HepG2 (cell line): Measurements from ENCODE around the gene GTF2A2. TPM values are rescaled to one million over a fixed set of nuclear protein-coding genes. Genes with fewer than 3 reads are reported as not detected.

Experiments
- ADNP ChIP-seq: sonication (generic); formaldehyde crosslinking; IDR thresholded peaks from 2 replicates; pipeline ENCODE4 v1.4.0; 2020; ENCODE audit warnings: missing genetic modification reagents
- FOXA1 ChIP-seq, 2 experiments: fragments of 450-650 bp in 1 of 2; sonication (generic) in 1 of 2; formaldehyde crosslinking in 1 of 2; IDR thresholded peaks; 2 replicates each; pipeline versions ENCODE4 v1.4.0 to v1.6.1; 2016 to 2020; ENCODE audit warnings: missing genetic modification reagents in 1 of 2
- GPN1 ChIP-seq: sonication (generic); formaldehyde crosslinking; IDR thresholded peaks from 2 replicates; pipeline ENCODE4 v1.5.1; 2020; ENCODE audit warnings: missing genetic modification reagents, borderline replicate concordance
- HMGXB3 ChIP-seq: sonication (generic); formaldehyde crosslinking; IDR thresholded peaks from 2 replicates; pipeline ENCODE4 v1.4.0; 2020; ENCODE audit warnings: missing genetic modification reagents, borderline replicate concordance
- HOXA3 ChIP-seq: sonication (generic); formaldehyde crosslinking; IDR thresholded peaks from 2 replicates; pipeline ENCODE4 v1.5.0; 2020; ENCODE audit warnings: missing genetic modification reagents
- KLF11 ChIP-seq: IDR thresholded peaks from 2 replicates; pipeline ENCODE4 v1.6.1; 2016; ENCODE audit warnings: missing compliant biosample characterization
- MTA1 ChIP-seq: sonication (generic); formaldehyde crosslinking; IDR thresholded peaks from 2 replicates; pipeline ENCODE4 v1.4.0; 2020; ENCODE audit warnings: missing genetic modification reagents, mild to moderate bottlenecking, borderline replicate concordance
- PLSCR1 ChIP-seq: sonication (generic); formaldehyde crosslinking; IDR thresholded peaks from 2 replicates; pipeline ENCODE4 v1.5.0; 2020; ENCODE audit warnings: missing genetic modification reagents, mild to moderate bottlenecking, borderline replicate concordance
- RNF2 ChIP-seq: fragments of 450-650 bp; conservative IDR thresholded peaks from 2 replicates; pipeline ENCODE4 v1.6.1; 2016; ENCODE audit warnings: low read depth
- SOX6 ChIP-seq, 2 experiments: fragments of 450-650 bp in 1 of 2; sonication (generic) in 1 of 2; formaldehyde crosslinking in 1 of 2; IDR thresholded peaks; 2 replicates each; pipeline versions ENCODE4 v1.4.0 to v1.6.1; 2017 to 2020; ENCODE audit warnings: antibody characterized with exemption in 1 of 2, mild to moderate bottlenecking in 1 of 2, missing genetic modification reagents in 1 of 2
- ZMAT5 ChIP-seq: sonication (generic); formaldehyde crosslinking; IDR thresholded peaks from 2 replicates; pipeline ENCODE4 v1.5.0; 2020; ENCODE audit warnings: mild to moderate bottlenecking, low read depth, missing genetic modification reagents, borderline replicate concordance
- ZNF317 ChIP-seq: sonication (generic); formaldehyde crosslinking; IDR thresholded peaks from 2 replicates; pipeline ENCODE4 v1.5.0; 2020; ENCODE audit warnings: mild to moderate bottlenecking, missing genetic modification reagents
- ZNF616 ChIP-seq: sonication (generic); formaldehyde crosslinking; IDR thresholded peaks from 2 replicates; pipeline ENCODE4 v1.5.0; 2020; ENCODE audit warnings: low read depth, mild to moderate bottlenecking, missing genetic modification reagents
- ZNF770 ChIP-seq: sonication (generic); formaldehyde crosslinking; IDR thresholded peaks from 2 replicates; pipeline ENCODE4 v1.5.0; 2020; ENCODE audit warnings: mild to moderate bottlenecking, missing genetic modification reagents
- ZSCAN22 ChIP-seq: sonication (generic); formaldehyde crosslinking; IDR thresholded peaks from 2 replicates; pipeline ENCODE4 v1.4.0; 2020; ENCODE audit warnings: mild to moderate bottlenecking, missing genetic modification reagents
- polyA plus RNA-seq, 8 experiments: library from polyadenylated mRNA; depleted of rRNA in 3 of 8; stranded (reverse) in 7 of 8; unstranded in 1 of 8; fragments of >200 nt; fragmentation: Illumina TruSeq in 4 of 8; extraction: Trizol in 4 of 8; gene quantifications; 2 replicates each; pipeline versions ENCODE4 v1.2.1 to v1.2.3, GENCODE V29; 2011 to 2016; ENCODE audit warnings: low read depth in 4 of 8, missing spikeins in 1 of 8, mixed read lengths in 1 of 8; ENCODE audit not compliant: insufficient read depth in 1 of 8
- total RNA-seq, 5 experiments: library from RNA; depleted of rRNA; stranded (reverse); fragments of >200 nt; fragmentation: Illumina TruSeq; extraction: Trizol; gene quantifications; 2 replicates each; pipeline ENCODE4 v1.2.3, GENCODE V29; 2016; ENCODE audit warnings: low read depth in 1 of 5
- TF ChIP-seq, protein P1 (sequence below): IDR thresholded peaks from 2 replicates; pipeline ENCODE4 v1.6.1; 2012; ENCODE audit warnings: low read depth, low read length, improper control_type of control experiment
- TF ChIP-seq, protein P2 (sequence below): IDR thresholded peaks from 2 replicates; pipeline ENCODE4 v1.6.1; 2018; ENCODE audit warnings: missing genetic modification reagents

Gene GTF2A2
- total and polyA plus RNA-seq, 2 of the 13 experiments (the other 11 are each of a cell fraction or from before 2014, with no cell fraction given), result 24.4 to 106 TPM

DNA sequence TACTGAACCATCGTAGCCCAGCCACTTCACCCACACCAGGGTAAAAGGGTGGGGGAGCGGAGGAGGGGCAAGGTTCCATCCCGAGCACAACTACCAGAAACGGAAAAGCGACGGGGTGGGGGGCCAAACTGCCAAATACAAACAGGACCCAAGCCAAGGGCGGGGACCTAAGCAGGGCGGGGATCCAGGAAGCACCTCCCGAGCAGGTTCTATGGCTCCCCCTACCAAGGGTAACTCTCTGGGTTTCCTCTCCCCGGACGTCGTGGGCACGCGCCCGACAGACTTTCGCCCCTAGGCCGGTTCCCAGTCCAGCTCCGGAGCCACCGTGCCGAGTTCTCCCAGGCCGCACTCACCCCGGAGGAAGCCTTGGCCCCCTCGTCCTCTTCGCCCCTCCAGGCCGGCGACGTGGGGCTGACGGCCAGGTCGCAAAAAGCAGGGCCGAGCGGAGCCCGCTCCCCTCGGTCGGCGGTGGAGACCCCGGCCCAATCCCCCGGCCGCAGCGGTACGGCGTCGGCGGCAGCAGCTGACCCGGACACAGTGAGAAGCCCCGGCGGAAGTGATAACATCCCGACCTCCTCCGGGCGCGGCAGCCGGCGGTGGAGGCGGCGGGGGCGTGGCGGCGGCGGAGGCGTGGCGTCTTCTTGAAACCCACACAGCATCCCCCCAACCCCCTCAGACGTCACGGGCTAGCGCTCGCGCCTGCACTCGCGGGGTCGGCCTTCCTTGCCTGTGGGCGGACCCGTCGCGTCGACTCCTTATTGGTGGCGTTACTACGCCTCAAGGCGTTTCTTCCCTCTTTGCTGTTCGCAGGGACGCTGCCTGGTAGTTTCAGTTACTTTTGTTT is 31.7 kb upstream of the GTF2A2 start, which contains the start of gene BNIP2 (continued):
- TF ChIP-seq ZMAT5 (CRISPR knock-in tag) (no peak), PLSCR1 (no peak), ZNF616 (CRISPR knock-in tag) (no peak), RNF2 (peak; percentile 60; the same call in 1 of the 2 replicates), MTA1 (CRISPR knock-in tag) (no peak; the same call in 1 of the 2 replicates), HMGXB3 (CRISPR knock-in tag) (no peak), FOXA1 (IDR thresholded peaks at IDR 0.05) (no peak), FOXA1 (CRISPR knock-in tag; IDR thresholded peaks at IDR 0.05) (0 out of 2 replicates have a peak, but pooled peaks have one; percentile 31), GPN1 (CRISPR knock-in tag) (no peak), ZNF770 (CRISPR knock-in tag) (no peak; the same call in 1 of the 2 replicates), ADNP (CRISPR knock-in tag) (no peak), SOX6 (IDR thresholded peaks at IDR 0.05) (no peak), SOX6 (CRISPR knock-in tag; IDR thresholded peaks at IDR 0.05) (peak; percentile 46), ZNF317 (CRISPR knock-in tag) (no peak; the same call in 1 of the 2 replicates), HOXA3 (CRISPR knock-in tag) (peak; percentile 85), KLF11 (0 out of 2 replicates have a peak, but pooled peaks have one; percentile 78), ZSCAN22 (CRISPR knock-in tag) (no peak)
- TF ChIP-seq, protein P1, sequence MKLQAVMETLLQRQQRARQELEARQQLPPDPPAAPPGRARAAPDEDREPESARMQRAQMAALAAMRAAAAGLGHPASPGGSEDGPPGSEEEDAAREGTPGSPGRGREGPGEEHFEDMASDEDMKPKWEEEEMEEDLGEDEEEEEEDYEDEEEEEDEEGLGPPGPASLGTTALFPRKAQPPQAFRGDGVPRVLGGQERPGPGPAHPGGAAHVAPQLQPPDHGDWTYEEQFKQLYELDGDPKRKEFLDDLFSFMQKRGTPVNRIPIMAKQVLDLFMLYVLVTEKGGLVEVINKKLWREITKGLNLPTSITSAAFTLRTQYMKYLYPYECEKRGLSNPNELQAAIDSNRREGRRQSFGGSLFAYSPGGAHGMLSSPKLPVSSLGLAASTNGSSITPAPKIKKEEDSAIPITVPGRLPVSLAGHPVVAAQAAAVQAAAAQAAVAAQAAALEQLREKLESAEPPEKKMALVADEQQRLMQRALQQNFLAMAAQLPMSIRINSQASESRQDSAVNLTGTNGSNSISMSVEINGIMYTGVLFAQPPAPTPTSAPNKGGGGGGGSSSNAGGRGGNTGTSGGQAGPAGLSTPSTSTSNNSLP, result no peak
- TF ChIP-seq, protein P2, sequence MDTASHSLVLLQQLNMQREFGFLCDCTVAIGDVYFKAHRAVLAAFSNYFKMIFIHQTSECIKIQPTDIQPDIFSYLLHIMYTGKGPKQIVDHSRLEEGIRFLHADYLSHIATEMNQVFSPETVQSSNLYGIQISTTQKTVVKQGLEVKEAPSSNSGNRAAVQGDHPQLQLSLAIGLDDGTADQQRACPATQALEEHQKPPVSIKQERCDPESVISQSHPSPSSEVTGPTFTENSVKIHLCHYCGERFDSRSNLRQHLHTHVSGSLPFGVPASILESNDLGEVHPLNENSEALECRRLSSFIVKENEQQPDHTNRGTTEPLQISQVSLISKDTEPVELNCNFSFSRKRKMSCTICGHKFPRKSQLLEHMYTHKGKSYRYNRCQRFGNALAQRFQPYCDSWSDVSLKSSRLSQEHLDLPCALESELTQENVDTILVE (CRISPR knock-in tag), result peak; percentile 75; the same call in 1 of the 2 replicates
